ENCODE measurements around the gene ZNF385B. TPM values are rescaled to one million over a fixed set of nuclear protein-coding genes. Genes with fewer than 3 reads are reported as not detected.

Gene ZNF385B
- total and polyA plus RNA-seq, 12 donors = 2.0 to 15.3 (median 8.4) TPM

- no peak overlapping the region for H3K27ac ChIP-seq
- WGBS, 4 donors = 87 to 95% (median 92%) methylated on average over 4 of the region's 4 CpGs
These were observed 310.6 kb downstream of the ZNF385B start for GRCh38 chr2:179550849-179551248.

GRCh38 chr2:179550214-179550613, 311.2 kb downstream of the ZNF385B start:
- TF ChIP-seq, protein P1, sequence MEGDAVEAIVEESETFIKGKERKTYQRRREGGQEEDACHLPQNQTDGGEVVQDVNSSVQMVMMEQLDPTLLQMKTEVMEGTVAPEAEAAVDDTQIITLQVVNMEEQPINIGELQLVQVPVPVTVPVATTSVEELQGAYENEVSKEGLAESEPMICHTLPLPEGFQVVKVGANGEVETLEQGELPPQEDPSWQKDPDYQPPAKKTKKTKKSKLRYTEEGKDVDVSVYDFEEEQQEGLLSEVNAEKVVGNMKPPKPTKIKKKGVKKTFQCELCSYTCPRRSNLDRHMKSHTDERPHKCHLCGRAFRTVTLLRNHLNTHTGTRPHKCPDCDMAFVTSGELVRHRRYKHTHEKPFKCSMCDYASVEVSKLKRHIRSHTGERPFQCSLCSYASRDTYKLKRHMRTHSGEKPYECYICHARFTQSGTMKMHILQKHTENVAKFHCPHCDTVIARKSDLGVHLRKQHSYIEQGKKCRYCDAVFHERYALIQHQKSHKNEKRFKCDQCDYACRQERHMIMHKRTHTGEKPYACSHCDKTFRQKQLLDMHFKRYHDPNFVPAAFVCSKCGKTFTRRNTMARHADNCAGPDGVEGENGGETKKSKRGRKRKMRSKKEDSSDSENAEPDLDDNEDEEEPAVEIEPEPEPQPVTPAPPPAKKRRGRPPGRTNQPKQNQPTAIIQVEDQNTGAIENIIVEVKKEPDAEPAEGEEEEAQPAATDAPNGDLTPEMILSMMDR (IDR thresholded peaks at IDR 0.05) = no peak
- TF ChIP-seq POLR2A (IDR thresholded peaks at IDR 0.05) = no peak
- no peaks in the 10 kb centered on the region for H3K27me3 ChIP-seq
- intact Hi-C loops (cut with DNase I) = no loop called here
- no peaks in the 10 kb centered on the region for H3K36me3 ChIP-seq (replicated peaks in 1 of 2)
- no peak overlapping the region for H3K4me3 ChIP-seq
- no peak overlapping the region for H3K27ac ChIP-seq
- no peaks in the 10 kb centered on the region for H3K4me1 ChIP-seq (replicated peaks in 1 of 2)
- 76 to 92% (median 85%) methylated on average over 1 of the region's 1 CpG for WGBS, 4 donors
- DNase-seq = no peak
- no peaks in the 10 kb centered on the region for H3K9me3 ChIP-seq (replicated peaks in 1 of 3)

More at GRCh38 chr2:179550849-179551248, 310.6 kb downstream of the ZNF385B start:
- TF ChIP-seq, protein P1 (IDR thresholded peaks at IDR 0.05) = no peak
- no peak for TF ChIP-seq POLR2A (IDR thresholded peaks at IDR 0.05)
- no peak for DNase-seq
- intact Hi-C loops (cut with DNase I) = no loop called here
- no peak overlapping the region for H3K4me3 ChIP-seq
- no peaks in the 10 kb centered on the region for H3K27me3 ChIP-seq
- no peaks in the 10 kb centered on the region for H3K9me3 ChIP-seq (replicated peaks in 1 of 3)
- H3K4me1 ChIP-seq (replicated peaks in 1 of 2) = no peaks in the 10 kb centered on the region
- H3K36me3 ChIP-seq (replicated peaks in 1 of 2) = no peaks in the 10 kb centered on the region

GRCh38 chr2:179546656-179547055, 314.8 kb downstream of the ZNF385B start:
- Histone ChIP-seq H3K4me1 (replicated peaks in 1 of 2) (peaks cover 0 to 1% of the 10 kb centered on the region in 2 donors), H3K27me3 (no peaks in the 10 kb centered on the region), H3K27ac (no peak overlapping the region), H3K9me3 (replicated peaks in 1 of 3) (no peaks in the 10 kb centered on the region), H3K36me3 (replicated peaks in 1 of 2) (no peaks in the 10 kb centered on the region), H3K4me3 (no peak overlapping the region)
- no peak for DNase-seq
- 91 to 96% (median 94%) methylated on average over 2 of the region's 2 CpGs for WGBS, 4 donors
- intact Hi-C loops (cut with DNase I) = no loop called here
- TF ChIP-seq, protein P1 (IDR thresholded peaks at IDR 0.05) = no peak
- TF ChIP-seq POLR2A (IDR thresholded peaks at IDR 0.05) = no peak

DNA sequence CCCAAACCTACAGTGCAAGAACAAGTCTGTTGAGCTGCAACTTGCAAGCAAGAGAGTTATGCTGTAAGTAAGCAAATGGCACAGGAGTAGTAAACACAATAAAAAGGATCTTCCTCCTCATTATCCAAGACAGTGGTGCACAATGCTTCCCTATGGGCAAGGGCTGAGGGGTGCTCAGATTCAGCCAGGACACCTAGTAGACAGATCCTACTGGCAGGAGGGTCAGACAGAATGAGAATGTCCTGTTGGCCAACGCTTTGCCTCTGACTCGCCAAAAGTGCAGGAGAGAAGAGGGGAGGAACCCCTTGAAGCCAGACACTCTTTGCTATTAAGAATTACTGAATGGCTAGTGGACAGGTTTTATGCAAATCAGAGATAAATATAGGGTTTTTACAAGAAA, 316.4 kb downstream of the ZNF385B start:
- peaks cover 4 to 12% of the 10 kb centered on the region in 2 donors for H3K4me1 ChIP-seq (replicated peaks in 1 of 2)
- H3K4me3 ChIP-seq = no peak overlapping the region
- intact Hi-C loops (cut with DNase I) = no loop called here
- WGBS, 4 donors = 75 to 86% (median 83%) methylated on average over 2 of the region's 2 CpGs
- no peaks in the 10 kb centered on the region for H3K36me3 ChIP-seq (replicated peaks in 1 of 2)
- no peak for DNase-seq
- TF ChIP-seq, protein P1 (IDR thresholded peaks at IDR 0.05) = no peak
- no peak for TF ChIP-seq POLR2A (IDR thresholded peaks at IDR 0.05)
- H3K27ac ChIP-seq = no peak overlapping the region
- no peaks in the 10 kb centered on the region for H3K27me3 ChIP-seq
- H3K9me3 ChIP-seq (replicated peaks in 1 of 3) = no peaks in the 10 kb centered on the region

Measured in adrenal gland (tissue), 12 donors.